PFSK-1 (cell line): ENCODE data around the gene NCAM1.

ENCODE experiments used
- FOXP2 ChIP-seq: optimal IDR thresholded peaks from 2 replicates; pipeline ENCODE3; 2011; ENCODE audit warnings: borderline replicate concordance, control low read depth, inconsistent platforms; ENCODE audit not compliant: insufficient read depth; ENCODE audit errors: extremely low read length, extremely low read depth
- POLR2AphosphoS5 ChIP-seq: IDR thresholded peaks from 2 replicates; pipeline ENCODE4 v1.6.1; 2012; ENCODE audit warnings: low read depth, mild to moderate bottlenecking, control low read depth, low read length, moderate library complexity
- SIN3A ChIP-seq: IDR thresholded peaks from 2 replicates; pipeline ENCODE4 v1.6.1; 2012; ENCODE audit warnings: mild to moderate bottlenecking, low read length, moderate library complexity, borderline replicate concordance; ENCODE audit not compliant: insufficient read depth
- TAF1 ChIP-seq: IDR thresholded peaks from 2 replicates; pipeline ENCODE4 v1.6.1; 2012; ENCODE audit warnings: low read length, control low read depth, borderline replicate concordance; ENCODE audit not compliant: insufficient read depth
- TF ChIP-seq, protein P1 (sequence below), 2 experiments: IDR thresholded peaks; 2 replicates each; pipeline versions ENCODE4 v1.6.1 to v1.8.0; 2011 to 2012; ENCODE audit warnings: low read depth in 2 of 2, low read length in 2 of 2, control low read depth in 1 of 2, inconsistent platforms in 1 of 2, mild to moderate bottlenecking in 1 of 2, moderate library complexity in 1 of 2; ENCODE audit not compliant: insufficient read depth in 1 of 2

Gene NCAM1

DNA sequence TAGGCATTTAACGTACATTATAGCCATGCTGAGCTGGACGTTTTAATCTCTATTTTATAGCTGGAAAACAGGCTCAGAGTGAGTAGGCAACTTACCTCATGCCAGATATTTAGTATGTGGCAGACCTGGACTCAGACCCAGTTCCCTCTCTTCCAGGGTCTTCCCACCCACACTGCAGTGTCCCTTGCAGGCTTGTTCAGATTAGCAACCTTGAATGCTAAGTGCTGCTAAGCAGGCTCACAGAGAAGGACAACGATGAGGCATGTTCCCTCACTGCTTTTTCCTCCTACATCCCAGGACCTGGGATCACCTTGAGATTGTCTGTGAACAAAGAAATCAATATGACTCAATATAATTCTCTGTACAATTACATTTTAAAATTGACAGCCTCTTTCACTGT, 65.6 kb downstream of the NCAM1 start:
- TF ChIP-seq FOXP2 (no peak), POLR2AphosphoS5 (no peak), TAF1 (no peak)
- TF ChIP-seq, protein P1, sequence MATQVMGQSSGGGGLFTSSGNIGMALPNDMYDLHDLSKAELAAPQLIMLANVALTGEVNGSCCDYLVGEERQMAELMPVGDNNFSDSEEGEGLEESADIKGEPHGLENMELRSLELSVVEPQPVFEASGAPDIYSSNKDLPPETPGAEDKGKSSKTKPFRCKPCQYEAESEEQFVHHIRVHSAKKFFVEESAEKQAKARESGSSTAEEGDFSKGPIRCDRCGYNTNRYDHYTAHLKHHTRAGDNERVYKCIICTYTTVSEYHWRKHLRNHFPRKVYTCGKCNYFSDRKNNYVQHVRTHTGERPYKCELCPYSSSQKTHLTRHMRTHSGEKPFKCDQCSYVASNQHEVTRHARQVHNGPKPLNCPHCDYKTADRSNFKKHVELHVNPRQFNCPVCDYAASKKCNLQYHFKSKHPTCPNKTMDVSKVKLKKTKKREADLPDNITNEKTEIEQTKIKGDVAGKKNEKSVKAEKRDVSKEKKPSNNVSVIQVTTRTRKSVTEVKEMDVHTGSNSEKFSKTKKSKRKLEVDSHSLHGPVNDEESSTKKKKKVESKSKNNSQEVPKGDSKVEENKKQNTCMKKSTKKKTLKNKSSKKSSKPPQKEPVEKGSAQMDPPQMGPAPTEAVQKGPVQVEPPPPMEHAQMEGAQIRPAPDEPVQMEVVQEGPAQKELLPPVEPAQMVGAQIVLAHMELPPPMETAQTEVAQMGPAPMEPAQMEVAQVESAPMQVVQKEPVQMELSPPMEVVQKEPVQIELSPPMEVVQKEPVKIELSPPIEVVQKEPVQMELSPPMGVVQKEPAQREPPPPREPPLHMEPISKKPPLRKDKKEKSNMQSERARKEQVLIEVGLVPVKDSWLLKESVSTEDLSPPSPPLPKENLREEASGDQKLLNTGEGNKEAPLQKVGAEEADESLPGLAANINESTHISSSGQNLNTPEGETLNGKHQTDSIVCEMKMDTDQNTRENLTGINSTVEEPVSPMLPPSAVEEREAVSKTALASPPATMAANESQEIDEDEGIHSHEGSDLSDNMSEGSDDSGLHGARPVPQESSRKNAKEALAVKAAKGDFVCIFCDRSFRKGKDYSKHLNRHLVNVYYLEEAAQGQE (IDR thresholded peaks at IDR 0.05; ENCODE audit: insufficient read depth in 1 of 2, low read depth in 2 of 2, low read length in 2 of 2): no peak

DNA sequence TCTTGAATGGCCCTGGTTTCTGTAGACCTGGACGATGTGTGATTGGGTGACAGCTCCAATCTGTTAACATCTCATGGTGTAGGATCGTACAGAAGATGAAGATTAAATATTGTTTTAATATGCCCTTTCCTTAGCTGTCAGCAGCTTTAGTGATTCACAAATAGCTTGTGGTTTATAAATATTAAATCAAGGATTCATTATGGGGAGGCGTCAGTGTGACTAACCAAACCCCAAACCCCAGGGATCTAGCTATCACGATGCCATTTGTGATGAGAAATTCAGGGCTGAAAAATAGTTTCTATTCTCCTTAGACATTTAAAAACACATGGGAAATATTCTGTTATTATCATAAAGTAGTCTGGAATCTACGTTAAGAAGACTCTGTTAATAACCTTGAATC, 73.4 kb downstream of the NCAM1 start:
- no peak for TF ChIP-seq FOXP2
- TF ChIP-seq, protein P1 (IDR thresholded peaks at IDR 0.05; ENCODE audit: insufficient read depth in 1 of 2, low read depth in 2 of 2, low read length in 2 of 2): no peak
- no peak for TF ChIP-seq SIN3A

DNA sequence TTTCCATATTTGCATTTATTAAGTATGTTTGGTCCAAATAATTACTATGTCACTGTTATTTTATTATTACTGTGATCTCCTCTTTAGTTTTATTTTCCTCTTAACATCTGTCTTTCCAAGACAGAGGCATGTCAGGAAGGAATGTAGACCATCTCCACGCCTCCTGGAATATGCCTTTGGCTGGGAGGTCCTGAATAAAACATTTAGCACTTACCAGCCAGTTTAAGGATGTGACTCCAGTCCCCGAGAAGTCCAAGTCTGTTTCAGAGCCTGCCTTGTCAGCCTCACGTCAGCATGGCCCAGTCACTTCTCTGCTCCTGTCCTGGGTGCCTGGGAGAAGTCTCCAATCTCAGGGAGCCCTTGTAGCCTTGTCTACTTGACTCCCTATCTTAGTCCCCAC, 74.5 kb downstream of the NCAM1 start:
- TF ChIP-seq SIN3A: no peak
- TF ChIP-seq, protein P1 (IDR thresholded peaks at IDR 0.05; ENCODE audit: insufficient read depth in 1 of 2, low read depth in 2 of 2, low read length in 2 of 2): no peak
- TF ChIP-seq POLR2AphosphoS5: no peak
- TF ChIP-seq TAF1: no peak
- TF ChIP-seq FOXP2: no peak

DNA sequence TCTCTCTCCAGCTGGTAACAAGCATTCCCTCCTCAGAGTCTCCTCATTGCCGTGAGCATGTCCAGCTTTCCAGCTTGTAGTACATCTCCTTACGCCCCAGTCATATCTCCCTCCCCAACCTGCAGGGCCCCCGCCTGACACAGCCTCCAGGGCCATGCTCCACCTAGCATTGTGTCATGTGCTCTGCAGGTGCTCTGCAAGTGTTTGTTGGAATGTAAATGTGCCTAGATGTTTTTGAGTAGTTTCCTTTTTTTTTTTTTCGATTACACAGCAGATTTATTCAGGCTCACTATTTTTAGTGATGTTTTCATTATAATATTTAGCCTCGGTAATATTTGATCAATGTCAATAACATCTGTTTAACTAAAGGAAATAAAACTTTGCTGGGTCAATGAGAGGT, 82.5 kb downstream of the NCAM1 start:
- TF ChIP-seq SIN3A (no peak), TAF1 (no peak), FOXP2 (no peak), POLR2AphosphoS5 (no peak)
- TF ChIP-seq, protein P1 (IDR thresholded peaks at IDR 0.05; ENCODE audit: insufficient read depth in 1 of 2, low read depth in 2 of 2, low read length in 2 of 2): no peak

DNA sequence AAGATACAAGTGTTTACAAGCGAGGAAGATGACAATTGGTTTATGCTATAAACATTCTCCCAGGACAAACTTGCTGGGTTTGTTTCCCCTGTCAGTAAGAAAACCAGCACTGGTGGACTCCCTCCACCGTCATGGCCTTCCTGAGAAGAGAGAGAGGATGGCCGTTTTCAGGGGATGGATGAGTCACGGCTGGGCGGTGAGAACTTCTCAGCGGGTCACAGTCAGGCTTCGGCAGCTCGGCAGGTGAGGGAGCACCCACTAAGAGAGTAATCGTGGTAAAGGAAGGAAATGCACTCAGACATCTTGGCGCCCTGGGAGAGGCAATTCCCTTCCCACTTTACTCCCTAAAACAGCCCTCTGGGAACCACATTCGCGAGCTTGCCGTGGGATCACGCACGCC, 83.9 kb downstream of the NCAM1 start:
- TF ChIP-seq SIN3A (no peak), POLR2AphosphoS5 (no peak), FOXP2 (no peak), TAF1 (no peak)
- TF ChIP-seq, protein P1 (IDR thresholded peaks at IDR 0.05; ENCODE audit: insufficient read depth in 1 of 2, low read depth in 2 of 2, low read length in 2 of 2): no peak
